IPS-20b (cell line): ENCODE data around the gene RGS19.
A peak's percentile ranks its signal among the peaks of the same experiment; 100 is the strongest.

Source experiments
- H3K27ac ChIP-seq: one replicate; pipeline ENCODE4 v1.5.1; 2013; ENCODE audit warnings: low read length
- H3K27me3 ChIP-seq: 2 replicates; pipeline ENCODE4 v1.6.1; 2013; ENCODE audit warnings: mild to moderate bottlenecking, low read length, inconsistent platforms; ENCODE audit not compliant: insufficient read depth
- H3K36me3 ChIP-seq: 2 replicates; pipeline ENCODE4 v1.6.1; 2013; ENCODE audit warnings: low read depth, mild to moderate bottlenecking, inconsistent platforms, low read length, moderate library complexity; ENCODE audit not compliant: insufficient read depth
- H3K4me1 ChIP-seq: 2 replicates; pipeline ENCODE4 v1.6.1; 2013; ENCODE audit warnings: mild to moderate bottlenecking, control low read depth, inconsistent platforms, low read length, moderate library complexity; ENCODE audit not compliant: insufficient read depth
- H3K4me3 ChIP-seq: 2 replicates; pipeline ENCODE4 v1.5.1; 2013; ENCODE audit warnings: mild to moderate bottlenecking, low read length, inconsistent platforms
- H3K9ac ChIP-seq: 2 replicates; pipeline ENCODE4 v1.6.1; 2013; ENCODE audit warnings: low read depth, mild to moderate bottlenecking, inconsistent platforms, low read length, moderate library complexity
- H3K9me3 ChIP-seq: 2 replicates; pipeline ENCODE4 v1.6.1; 2013; ENCODE audit warnings: mild to moderate bottlenecking, low read depth, low read length, inconsistent platforms; ENCODE audit not compliant: insufficient read depth

RGS19 gene

GRCh38 chr20:64084685-64085152, 5.4 kb upstream of the RGS19 start:
- H3K27ac ChIP-seq = no peak overlapping the region
- H3K9ac ChIP-seq = no peak overlapping the region
- H3K4me3 ChIP-seq = peak overlapping the region; percentile 58; the same call in 1 of the 2 replicates
- peaks cover 73% of the 10 kb centered on the region for H3K27me3 ChIP-seq
- no peaks in the 10 kb centered on the region for H3K36me3 ChIP-seq
- H3K4me1 ChIP-seq = peaks cover 11% of the 10 kb centered on the region
- no peaks in the 10 kb centered on the region for H3K9me3 ChIP-seq

- Histone ChIP-seq H3K4me1 (peaks cover 11% of the 10 kb centered on the region), H3K27me3 (peaks cover 68% of the 10 kb centered on the region), H3K27ac (no peak within 1 kb of the TSS), H3K9ac (no peak within 1 kb of the TSS), H3K4me3 (peak within 1 kb of the TSS; percentile 58), H3K36me3 (no peaks in the 10 kb centered on the region), H3K9me3 (no peaks in the 10 kb centered on the region)
Observed at GRCh38 chr20:64083804-64084684, 4.7 kb upstream of the RGS19 start, which contains the start of gene LKAAEAR1. LKAAEAR1 (minus strand) TSS chr20:64084398; CDS start chr20:64084219, 179 bp downstream.

GRCh38 chr20:64083378-64083803, 4.1 kb upstream of the RGS19 start:
- Histone ChIP-seq H3K36me3 (no peaks in the 10 kb centered on the region), H3K9me3 (no peaks in the 10 kb centered on the region), H3K4me1 (peaks cover 11% of the 10 kb centered on the region), H3K4me3 (peak overlapping the region; percentile 58), H3K9ac (no peak overlapping the region), H3K27ac (no peak overlapping the region), H3K27me3 (peaks cover 68% of the 10 kb centered on the region)

- H3K27me3 ChIP-seq = peaks cover 68% of the 10 kb centered on the region
- H3K9ac ChIP-seq = no peak overlapping the region
- peak overlapping the region; percentile 57 for H3K4me3 ChIP-seq
- H3K4me1 ChIP-seq = peaks cover 11% of the 10 kb centered on the region
- H3K27ac ChIP-seq = no peak overlapping the region
- H3K9me3 ChIP-seq = no peaks in the 10 kb centered on the region
- H3K36me3 ChIP-seq = no peaks in the 10 kb centered on the region
Observed at GRCh38 chr20:64082820-64083377, 3.6 kb upstream of the RGS19 start.

GRCh38 chr20:64082126-64082731, 2.9 kb upstream of the RGS19 start:
- no peak overlapping the region for H3K9ac ChIP-seq
- H3K27me3 ChIP-seq = peaks cover 68% of the 10 kb centered on the region
- H3K27ac ChIP-seq = no peak overlapping the region
- no peaks in the 10 kb centered on the region for H3K36me3 ChIP-seq
- H3K4me1 ChIP-seq = peaks cover 11% of the 10 kb centered on the region
- H3K9me3 ChIP-seq = no peaks in the 10 kb centered on the region
- H3K4me3 ChIP-seq = no peak overlapping the region

- no peak overlapping the region for H3K4me3 ChIP-seq
- peaks cover 65% of the 10 kb centered on the region for H3K27me3 ChIP-seq
- H3K36me3 ChIP-seq = no peaks in the 10 kb centered on the region
- H3K9ac ChIP-seq = no peak overlapping the region
- H3K9me3 ChIP-seq = no peaks in the 10 kb centered on the region
- H3K27ac ChIP-seq = no peak overlapping the region
- peaks cover 11% of the 10 kb centered on the region for H3K4me1 ChIP-seq
Observed at GRCh38 chr20:64081624-64081964, 2.3 kb upstream of the RGS19 start.

- H3K27me3 ChIP-seq = peaks cover 59% of the 10 kb centered on the region
- peak overlapping the region; percentile 68; the same call in 1 of the 2 replicates for H3K4me3 ChIP-seq
- H3K27ac ChIP-seq = no peak overlapping the region
- H3K9me3 ChIP-seq = no peaks in the 10 kb centered on the region
- peaks cover 11% of the 10 kb centered on the region for H3K4me1 ChIP-seq
- no peaks in the 10 kb centered on the region for H3K36me3 ChIP-seq
- H3K9ac ChIP-seq = no peak overlapping the region
Observed at GRCh38 chr20:64080813-64081623, 1.7 kb upstream of the RGS19 start.

GRCh38 chr20:64080013-64080812, 895 bp upstream of the RGS19 start, which contains the start of gene OPRL1:
OPRL1 (plus strand) TSS chr20:64080082; CDS start chr20:64092721, 12,639 bp downstream.
- Histone ChIP-seq H3K9ac (peak within 1 kb of the TSS; percentile 65), H3K4me3 (peak within 1 kb of the TSS; percentile 73), H3K4me1 (peaks cover 11% of the 10 kb centered on the region), H3K27ac (no peak within 1 kb of the TSS), H3K9me3 (no peaks in the 10 kb centered on the region), H3K36me3 (no peaks in the 10 kb centered on the region), H3K27me3 (peaks cover 51% of the 10 kb centered on the region)

GRCh38 chr20:64078934-64079272, 415 bp downstream of the RGS19 start:
- Histone ChIP-seq H3K4me1 (peaks cover 6% of the 10 kb centered on the region), H3K27ac (no peak overlapping the region), H3K9ac (peak overlapping the region; percentile 65; the same call in 1 of the 2 replicates), H3K36me3 (no peaks in the 10 kb centered on the region), H3K9me3 (no peaks in the 10 kb centered on the region), H3K4me3 (peak overlapping the region; percentile 73), H3K27me3 (peaks cover 38% of the 10 kb centered on the region)

- Histone ChIP-seq H3K27ac (no peak overlapping the region), H3K27me3 (peaks cover 31% of the 10 kb centered on the region), H3K36me3 (no peaks in the 10 kb centered on the region), H3K4me3 (no peak overlapping the region), H3K9me3 (no peaks in the 10 kb centered on the region), H3K4me1 (peaks cover 3% of the 10 kb centered on the region), H3K9ac (no peak overlapping the region)
Observed at GRCh38 chr20:64077876-64078551, 1.3 kb downstream of the RGS19 start.
